Left lobe of liver (tissue), 2 donors: ENCODE results near the gene ROMO1. TPM values are rescaled to one million over a fixed set of nuclear protein-coding genes. Genes with fewer than 3 reads are reported as not detected.
"Not testable (repeated sequence)": the region's sequence is repeated elsewhere in the genome, so short reads cannot be mapped to it uniquely, and the experiment has no call there.

Experiments used
- ATAC-seq: fragments of 200-7000 bp; cut with Tn5 transposase; one replicate; pipeline ENCODE4 v1.9.1; 2020; ENCODE audit warnings: mild to moderate bottlenecking, moderate library complexity
- DNase-seq: peaks from one replicate; pipeline ENCODE4 v3.0.0-alpha.2; 2020; ENCODE audit warnings: low spot score
- total RNA-seq: library from RNA; stranded (reverse); gene quantifications from one replicate; pipeline ENCODE4 v1.2.1, GENCODE V29; 2021
- donor health status: DM: no; HTN: no; CAD: no; lungs with moderate emphysema.
- donor health status: DM: no; HTN: yes; CAD: no.

The ROMO1 gene
- total RNA-seq, 1 donor from 2014 or later = 103 TPM

DNA sequence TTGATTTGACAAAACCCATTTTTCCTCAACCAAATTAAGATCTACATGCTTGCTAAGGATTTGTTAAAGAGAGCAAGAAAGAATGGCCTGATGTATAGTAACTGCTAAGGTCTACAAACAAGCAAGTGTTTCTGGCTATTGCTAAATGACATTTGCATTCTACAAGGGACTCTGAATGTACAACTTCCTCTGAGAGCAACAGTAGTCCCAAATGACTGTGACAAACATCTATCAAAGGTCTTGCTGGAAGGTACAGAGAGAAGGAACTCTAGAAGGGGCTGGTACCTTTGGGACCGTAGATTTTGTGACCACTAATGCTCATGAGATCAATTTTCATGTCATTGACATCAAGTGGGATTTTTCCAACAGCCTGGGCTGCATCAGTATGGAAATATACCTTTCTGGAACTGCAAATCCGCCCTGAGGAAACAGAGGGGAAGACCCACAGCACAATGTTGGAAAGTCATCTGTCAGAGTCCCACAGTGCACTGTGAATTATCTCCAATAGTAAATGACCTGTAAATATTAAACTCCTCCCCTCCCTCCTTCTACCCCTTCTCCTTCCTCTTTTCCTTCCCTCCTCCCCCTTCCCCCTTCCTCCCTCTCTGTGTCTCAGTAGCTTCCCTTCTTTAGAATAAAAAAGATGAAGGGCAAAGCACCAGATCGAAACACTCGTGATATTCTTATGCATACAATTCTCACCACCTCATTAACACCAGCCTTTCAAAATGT, 18.6 kb upstream of the ROMO1 start:
- ATAC-seq (no peak), DNase-seq (peak; percentile 26)

DNA sequence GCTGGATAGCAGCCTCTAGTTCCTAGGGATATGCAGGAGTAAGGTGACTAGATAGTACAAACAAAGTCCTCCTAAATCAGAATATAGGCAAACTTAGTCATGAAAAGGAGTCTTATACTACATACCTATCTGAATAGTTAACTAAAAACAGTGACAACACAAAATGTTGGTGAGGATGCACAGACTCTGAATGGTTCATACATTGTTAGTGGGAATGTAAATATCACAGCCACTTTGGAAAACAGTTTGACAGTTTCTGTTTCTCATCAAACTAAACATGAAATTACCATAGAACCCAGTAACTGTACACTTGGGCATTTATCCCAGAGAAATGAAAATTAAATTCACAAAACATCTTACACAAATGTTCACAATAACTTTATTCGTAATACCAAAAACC, 17.2 kb upstream of the ROMO1 start:
- DNase-seq (no peak), ATAC-seq (no peak)

GRCh38 chr20:35685368-35685767, 13.8 kb upstream of the ROMO1 start:
- ATAC-seq, DNase-seq: not testable (repeated sequence)

GRCh38 chr20:35686872-35687271, 12.3 kb upstream of the ROMO1 start:
- not testable (repeated sequence) for DNase-seq, ATAC-seq

DNA sequence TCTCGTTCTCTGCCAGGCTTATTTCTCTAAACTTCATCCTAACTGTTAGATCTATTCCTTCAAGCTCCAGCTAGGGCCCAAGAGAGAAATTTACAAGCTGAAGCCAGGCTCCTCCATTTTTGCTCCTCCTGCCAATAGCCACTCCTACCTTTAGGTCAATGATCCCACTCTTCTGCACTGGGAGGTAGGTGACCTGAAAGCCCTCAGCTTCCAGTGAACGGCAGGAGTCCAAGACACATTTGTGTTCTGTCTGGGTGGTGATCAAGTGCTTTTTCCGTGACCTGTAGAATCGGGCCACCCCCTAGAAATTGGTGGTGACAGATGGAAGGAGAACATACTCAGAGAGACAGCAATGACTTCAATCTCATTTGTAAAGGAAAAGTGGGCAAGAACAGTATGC, 8.9 kb upstream of the ROMO1 start:
- peak; percentile 98 for ATAC-seq
- DNase-seq = peak; percentile 60

DNA sequence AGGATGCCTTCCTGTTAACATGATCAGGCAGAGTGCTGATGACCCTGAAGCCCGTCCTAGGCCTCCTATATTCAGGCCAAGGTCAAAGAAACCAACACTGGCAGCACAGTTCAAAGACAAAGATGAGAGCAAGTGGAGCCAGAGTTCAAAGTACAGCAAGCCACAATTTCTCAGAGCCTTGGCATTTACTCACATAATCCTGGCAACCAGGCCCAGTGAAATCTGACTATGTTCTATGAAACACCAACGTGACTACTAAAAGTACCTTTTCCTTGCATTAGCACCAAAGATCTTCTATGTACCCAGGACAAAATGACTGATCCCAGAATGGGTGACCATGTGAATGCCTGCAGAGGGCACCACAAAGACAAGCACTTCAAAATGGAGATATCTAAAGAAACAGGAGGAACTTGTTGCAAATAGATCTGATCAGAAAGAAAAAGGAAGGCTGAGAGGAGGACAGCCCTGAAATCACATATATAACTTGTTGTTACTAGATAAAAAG, 3.9 kb upstream of the ROMO1 start:
- no peak for DNase-seq

DNA sequence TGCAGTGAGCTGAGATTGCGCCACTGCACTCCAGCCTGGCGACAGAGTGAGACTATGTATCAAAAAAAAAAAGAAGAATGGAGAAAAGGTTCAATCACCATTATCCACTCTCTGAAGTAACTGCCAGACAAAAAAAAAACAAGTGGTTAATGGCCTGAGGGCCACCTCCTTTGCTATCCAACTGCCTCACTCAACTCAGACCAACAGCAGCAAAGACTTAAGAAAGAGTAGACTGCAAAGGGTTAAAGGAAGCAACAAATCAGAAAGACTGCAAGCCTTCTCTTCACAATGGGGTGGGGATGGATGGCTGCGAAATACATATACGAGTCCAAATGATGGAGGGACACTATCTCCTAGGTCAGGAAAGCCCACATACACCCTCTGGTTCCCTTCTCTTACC, 3.2 kb upstream of the ROMO1 start:
- ATAC-seq (no peak), DNase-seq (no peak)

More for the DNA sequence above, 3.9 kb upstream of the ROMO1 start:
- peak; percentile 2 for ATAC-seq

- DNase-seq = peak; percentile 23
- no peak for ATAC-seq
These were observed 1.4 kb upstream of the ROMO1 start for GRCh38 chr20:35697696-35698297.

DNA sequence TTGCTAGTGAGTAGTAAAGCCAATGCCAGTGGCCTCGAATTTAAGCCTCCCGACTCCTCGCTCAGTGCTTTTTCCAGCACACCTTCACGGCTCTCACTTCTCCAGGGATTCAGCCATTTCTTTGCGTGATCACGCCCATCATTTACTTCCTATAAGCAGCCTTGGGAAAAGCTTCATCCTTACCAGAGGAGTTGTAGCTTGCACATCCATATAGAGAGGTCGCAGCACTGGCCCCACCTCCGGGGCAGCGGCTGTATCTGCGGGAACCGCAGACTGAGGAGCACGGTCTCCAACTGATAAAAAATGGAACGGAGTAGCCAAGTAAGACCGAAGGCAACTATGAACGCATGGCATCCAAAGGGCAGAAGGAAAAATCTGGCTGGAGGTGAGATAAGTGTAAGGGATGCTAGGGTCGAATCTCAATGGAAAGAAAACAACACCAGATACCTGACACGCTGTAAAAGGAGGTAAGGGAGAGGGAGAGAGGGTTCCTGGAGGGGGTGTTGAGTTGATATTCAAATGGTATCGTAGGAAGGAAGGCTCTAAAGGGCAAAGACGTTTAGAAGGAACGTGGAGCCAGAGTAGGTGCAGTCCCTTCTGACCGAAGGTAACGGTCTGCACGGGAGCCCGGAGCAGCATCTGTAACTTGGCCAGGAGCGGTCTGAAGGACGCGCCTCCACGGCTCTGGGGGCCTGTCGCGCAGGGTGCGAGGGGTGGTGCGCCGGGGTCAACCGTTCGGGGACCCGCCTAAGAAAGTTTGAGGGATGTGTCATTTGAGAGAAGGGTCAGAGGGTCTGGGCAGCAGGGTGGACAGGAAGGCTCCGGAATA, 693 bp upstream of the ROMO1 start:
- no peak for DNase-seq

GRCh38 chr20:35699957-35700624, 886 bp downstream of the ROMO1 start:
- DNase-seq (no peak), ATAC-seq (peak; percentile 1)

More for the DNA sequence above, 693 bp upstream of the ROMO1 start:
- peak; percentile 56 for ATAC-seq

- ATAC-seq = no peak
- no peak for DNase-seq
These were observed 1.5 kb downstream of the ROMO1 start for GRCh38 chr20:35700625-35701148.

DNA sequence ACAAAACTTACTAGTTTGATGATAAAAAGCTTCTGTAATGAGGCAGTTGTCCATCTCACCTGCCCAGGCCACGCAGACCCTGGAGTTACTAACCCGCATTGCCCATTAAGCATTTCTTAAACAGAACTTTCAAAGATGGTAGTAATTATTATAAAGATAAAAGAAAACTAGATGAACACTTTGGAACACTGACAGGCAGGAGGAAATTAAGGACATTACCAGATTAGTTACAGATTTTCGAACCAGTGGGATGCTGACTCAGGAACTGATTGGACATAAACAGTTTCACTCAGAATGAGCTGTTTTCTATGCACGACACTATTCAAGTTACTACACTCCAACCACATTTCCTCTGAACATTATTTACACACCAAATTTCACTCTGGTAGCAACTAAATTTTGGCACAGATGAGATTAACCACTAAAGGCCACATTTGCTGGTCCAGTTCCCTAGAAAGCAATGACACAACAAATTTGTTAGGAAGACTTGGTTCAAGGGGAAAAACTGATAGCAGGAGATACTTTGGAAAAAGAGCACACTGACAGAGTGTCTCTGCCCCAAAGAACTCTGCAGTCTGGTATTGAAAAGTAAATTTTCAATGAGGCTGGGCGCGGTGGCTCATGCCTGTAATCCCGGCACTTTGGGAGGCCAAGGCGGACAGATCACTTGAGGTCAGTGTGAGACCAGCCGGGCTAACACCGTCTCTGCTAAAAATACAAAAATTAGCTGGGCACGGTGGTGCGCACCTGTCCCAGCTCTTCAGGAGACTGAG, 3.0 kb downstream of the ROMO1 start:
- DNase-seq (peak; percentile 38), ATAC-seq (no peak)

DNA sequence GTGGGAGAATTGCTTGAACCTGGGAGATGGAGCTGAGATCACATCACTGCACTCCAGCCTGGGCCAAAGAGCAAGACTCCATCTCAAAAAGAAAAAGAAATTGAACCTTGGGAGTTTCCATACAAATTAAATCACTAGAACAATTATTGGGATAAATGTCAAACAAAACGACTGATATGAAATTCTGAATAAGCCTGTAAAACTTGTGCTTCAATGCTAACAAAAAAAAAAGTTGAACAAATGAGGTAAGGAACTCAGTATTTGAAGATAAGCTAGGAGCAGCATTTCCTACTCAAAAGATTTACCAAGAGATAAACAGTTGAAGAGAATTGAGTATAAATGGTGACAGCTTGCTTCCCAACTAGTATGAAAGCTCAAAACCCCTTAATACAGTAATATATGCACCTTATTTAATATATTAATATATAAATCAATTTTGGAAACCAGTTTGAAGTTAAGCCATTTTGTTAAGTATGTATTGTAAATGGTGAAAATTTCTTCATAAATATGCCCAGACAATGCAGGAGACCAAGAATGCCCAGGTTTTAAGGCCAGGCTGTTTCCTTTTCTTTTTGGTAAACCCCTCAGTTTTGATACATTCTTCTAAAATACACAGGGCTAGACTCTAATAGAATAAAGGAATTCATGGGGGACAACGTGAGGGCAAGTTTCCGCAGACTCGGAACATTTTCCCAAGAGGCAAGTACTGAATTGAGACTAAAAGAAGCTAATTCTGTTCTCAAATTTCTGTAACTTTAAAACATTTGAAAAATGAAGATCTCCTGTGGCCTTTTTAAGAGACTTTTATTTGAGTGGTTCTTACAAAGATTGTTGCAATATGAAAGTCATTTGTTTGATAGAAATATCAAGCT, 3.9 kb downstream of the ROMO1 start:
- no peak for ATAC-seq

DNA sequence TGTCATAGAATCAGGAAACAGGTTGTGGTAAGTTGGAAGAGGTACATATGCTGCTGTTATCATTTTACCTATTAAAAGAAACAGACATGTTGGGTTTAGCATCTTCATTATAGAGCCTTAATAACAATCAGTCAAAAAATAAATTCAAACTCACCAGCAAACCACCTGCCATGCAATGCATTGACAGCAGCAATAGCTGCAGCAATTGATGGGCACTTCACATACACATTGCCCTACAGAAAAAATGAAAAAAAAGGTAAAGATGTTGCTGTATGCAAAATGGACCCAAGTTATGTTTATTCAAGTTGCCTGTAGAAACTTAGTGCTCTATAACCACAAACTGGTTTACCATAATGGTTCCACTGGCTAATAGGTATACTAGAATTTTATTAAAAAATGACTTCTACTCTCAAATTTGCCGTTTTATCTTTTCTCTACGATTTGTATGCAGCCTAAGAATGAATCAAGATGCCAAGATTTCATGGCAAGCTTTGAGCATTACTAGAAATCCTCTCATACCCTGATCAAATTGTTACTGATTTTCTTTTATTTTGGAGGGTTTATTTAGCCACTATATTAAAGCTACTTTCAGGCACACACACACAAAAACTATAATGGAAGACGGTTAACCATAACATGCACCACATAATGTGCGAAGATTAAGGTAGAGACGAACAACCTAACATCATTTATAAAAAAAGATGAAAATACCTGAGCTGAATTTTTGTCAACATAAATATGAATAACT, 5.5 kb downstream of the ROMO1 start:
- DNase-seq = no peak
- ATAC-seq = no peak

More for the DNA sequence above, 3.9 kb downstream of the ROMO1 start:
- DNase-seq = no peak

- not testable (repeated sequence) for DNase-seq, ATAC-seq
These were observed 6.7 kb downstream of the ROMO1 start for GRCh38 chr20:35705894-35706293.

DNA sequence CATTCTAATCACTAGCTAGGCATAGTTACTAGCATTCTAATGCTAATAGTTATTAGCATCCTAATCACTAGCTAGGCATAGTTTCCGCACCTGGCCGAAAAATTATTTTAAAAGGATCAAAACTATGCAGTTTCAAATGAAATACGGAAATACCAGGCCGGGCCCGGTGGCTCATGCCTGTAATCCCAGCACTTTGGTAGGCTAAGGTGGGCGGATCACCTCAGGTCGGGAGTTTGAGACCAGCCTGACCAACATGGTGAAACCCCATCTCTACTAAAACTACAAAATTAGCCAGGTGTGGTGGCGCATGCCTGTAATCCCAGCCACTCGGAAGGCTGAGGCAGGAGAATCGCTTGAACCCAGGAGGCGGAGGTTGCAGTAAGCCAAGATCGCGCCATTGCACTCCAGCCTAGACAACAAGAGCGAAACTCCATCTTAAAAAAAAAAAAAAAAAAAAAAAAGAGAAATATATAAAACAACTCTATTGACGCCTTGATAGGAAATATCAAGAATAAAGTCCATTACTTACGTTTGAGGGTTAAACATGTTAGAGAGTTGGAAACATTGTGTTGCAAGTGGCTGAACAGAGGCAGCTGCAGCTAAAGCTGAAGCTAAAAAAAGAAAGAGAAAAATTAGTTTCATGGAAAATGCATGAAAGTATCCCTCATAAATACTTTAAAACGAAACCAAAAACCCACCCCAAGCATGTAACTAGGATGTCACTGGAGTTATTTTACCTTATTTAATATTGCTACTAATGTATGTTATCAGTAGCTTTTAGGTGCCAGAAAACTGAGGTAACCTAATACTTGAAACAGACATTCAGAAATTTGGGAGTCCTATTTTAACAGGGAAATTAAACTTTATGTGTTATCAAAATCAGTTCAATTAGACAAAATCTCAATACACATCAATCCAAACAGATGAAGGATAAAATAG, 7.7 kb downstream of the ROMO1 start:
- DNase-seq, ATAC-seq: not testable (repeated sequence)

GRCh38 chr20:35708502-35708901, 9.3 kb downstream of the ROMO1 start:
- DNase-seq = no peak
- ATAC-seq = no peak
